ENCODE results near the gene OOEP. TPM values are rescaled to one million over a fixed set of nuclear protein-coding genes. Genes with fewer than 3 reads are reported as not detected.
A peak's percentile ranks its signal among the peaks of the same experiment; 100 is the strongest.
"Not testable (repeated sequence)": the region's sequence is repeated elsewhere in the genome, so short reads cannot be mapped to it uniquely, and the experiment has no call there.

OOEP gene
- total RNA-seq: not detected

DNA sequence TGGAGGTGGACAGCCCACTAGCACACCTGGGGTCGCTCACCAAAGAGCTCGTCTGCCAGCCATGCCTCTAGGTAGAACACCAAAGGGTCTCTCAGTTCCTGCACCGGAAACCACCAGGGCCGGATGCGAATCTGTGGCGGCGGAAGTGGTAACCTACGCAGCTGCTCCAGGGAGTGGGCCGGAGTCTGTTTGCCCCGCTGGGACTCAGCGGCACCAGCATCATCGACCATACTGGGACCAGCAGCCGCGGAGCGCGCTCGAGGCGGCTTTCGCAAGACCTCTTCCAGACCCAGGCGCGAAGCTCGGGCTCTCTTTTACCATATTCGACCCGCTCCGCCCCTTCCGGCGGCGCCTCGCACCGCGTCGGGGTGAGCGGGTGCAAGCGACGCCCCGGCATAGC lies at the start of gene OOEP:
Gene OOEP, minus strand, starts transcription at position 335 of the 400 bp plus-strand sequence. Its CDS starts 105 bp downstream, at position 230.
- no peak within 1 kb of the TSS for H3K4me3 Mint-ChIP-seq
- no peaks in the 10 kb centered on the region for H3K36me3 Mint-ChIP-seq
- no peak within 1 kb of the TSS for H3K27ac Mint-ChIP-seq
- H3K9me3 Mint-ChIP-seq: peaks cover 2% of the 10 kb centered on the region
- H3K4me1 Mint-ChIP-seq: no peaks in the 10 kb centered on the region
- DNase-seq: no peak
- H3K27me3 Mint-ChIP-seq: no peaks in the 10 kb centered on the region

DNA sequence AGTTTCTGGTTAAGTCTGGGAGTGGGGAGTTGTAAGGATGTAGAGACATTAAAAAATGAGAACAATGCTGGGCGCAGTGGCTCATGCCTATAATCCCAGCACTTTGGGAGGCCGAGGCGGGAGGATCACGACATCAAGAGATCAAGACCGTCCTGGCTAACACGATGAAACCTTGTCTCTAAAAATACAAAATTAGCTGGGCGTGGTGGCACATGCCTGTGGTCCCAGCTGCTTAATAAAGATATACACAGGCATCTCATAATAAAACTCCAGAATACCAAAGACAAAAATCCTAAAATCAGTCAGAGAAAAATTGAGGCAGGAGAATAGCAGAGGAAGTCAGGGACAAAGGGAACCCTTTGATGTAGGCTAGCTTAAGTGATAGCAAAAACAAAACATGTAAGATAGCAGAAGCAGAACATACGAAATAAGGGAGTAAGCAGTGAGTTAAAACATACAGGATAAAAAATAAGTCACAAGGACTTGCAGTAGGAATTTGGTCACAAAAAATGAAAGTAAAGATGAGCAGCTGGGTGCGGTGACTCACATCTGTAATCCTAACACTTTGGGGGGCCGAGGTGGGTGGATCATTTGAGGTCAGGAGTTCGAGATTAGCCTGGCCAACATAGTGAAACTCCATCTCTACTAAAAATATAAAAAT lies 48.5 kb upstream of the OOEP start:
- Mint-ChIP-seq H3K36me3 (peaks cover 29% of the 10 kb centered on the region), H3K4me1 (peaks cover 16% of the 10 kb centered on the region), H3K4me3 (no peak overlapping the region), H3K27ac (no peak overlapping the region), H3K9me3 (no peaks in the 10 kb centered on the region), H3K27me3 (no peaks in the 10 kb centered on the region)
- DNase-seq: peak; percentile 13

DNA sequence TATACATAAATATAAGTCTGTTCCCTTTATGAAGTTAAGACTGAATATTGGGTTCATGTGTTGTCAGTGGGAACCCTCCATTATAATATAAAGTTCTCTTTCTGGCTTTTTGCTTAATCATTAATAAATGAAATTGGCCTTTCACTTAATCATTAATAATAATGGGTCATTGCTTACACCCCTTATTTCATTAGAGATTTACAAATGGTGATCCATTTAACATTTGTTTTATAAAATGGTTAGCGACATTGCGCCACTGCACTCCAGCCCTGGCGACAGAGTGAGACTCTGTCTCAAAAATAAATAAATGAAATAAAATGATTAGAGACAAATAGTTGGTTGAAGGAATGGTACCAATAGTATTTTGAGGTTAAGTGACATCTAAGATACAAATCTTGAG lies 43.4 kb upstream of the OOEP start:
- Mint-ChIP-seq H3K27ac (no peak overlapping the region), H3K4me3 (no peak overlapping the region), H3K9me3 (no peaks in the 10 kb centered on the region), H3K36me3 (peaks cover 12% of the 10 kb centered on the region), H3K27me3 (no peaks in the 10 kb centered on the region), H3K4me1 (no peaks in the 10 kb centered on the region)
- no peak for DNase-seq

DNA sequence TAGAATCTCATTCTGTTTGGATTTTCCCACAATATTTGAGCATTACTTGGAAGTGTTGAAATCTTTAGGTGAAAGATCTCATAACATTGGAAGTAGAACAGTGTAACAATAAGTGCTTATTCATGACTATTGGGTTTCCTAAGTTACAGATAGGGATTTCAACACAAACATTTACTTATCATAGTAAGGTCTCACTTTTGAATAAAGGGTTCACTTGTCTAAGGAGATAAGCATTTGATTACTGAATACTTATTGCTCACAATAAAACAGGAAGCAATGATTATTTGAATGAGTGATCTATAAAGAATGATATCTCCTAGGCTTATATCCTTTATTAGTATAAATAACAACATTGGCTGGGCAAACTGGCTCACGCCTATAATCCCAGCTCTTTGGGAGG lies 39.7 kb upstream of the OOEP start:
- no peaks in the 10 kb centered on the region for H3K9me3 Mint-ChIP-seq
- H3K27me3 Mint-ChIP-seq: no peaks in the 10 kb centered on the region
- DNase-seq: no peak
- no peak overlapping the region for H3K27ac Mint-ChIP-seq
- H3K4me1 Mint-ChIP-seq: no peaks in the 10 kb centered on the region
- no peak overlapping the region for H3K4me3 Mint-ChIP-seq
- no peaks in the 10 kb centered on the region for H3K36me3 Mint-ChIP-seq

DNA sequence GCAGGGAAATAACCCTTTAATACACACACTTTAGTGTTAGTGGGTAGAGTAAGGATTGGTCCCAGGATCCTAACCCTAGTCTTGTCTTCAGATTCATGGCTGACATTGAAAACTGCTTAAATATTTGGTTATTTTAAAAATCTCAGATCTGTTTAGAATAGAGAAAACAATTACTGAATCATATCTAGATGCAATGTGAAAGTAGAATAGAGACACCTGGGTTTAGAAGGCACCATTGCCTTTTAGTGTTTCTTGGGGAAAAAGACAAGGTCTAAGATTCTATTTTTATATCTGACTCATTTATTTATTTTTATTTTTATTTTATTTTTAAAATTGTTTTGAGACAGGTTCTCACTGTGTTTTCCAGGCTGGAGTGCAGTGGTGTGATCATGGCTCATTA lies 31.0 kb upstream of the OOEP start:
- no peaks in the 10 kb centered on the region for H3K36me3 Mint-ChIP-seq
- H3K4me3 Mint-ChIP-seq: no peak overlapping the region
- no peaks in the 10 kb centered on the region for H3K9me3 Mint-ChIP-seq
- no peak overlapping the region for H3K27ac Mint-ChIP-seq
- DNase-seq: no peak
- H3K4me1 Mint-ChIP-seq: no peaks in the 10 kb centered on the region
- no peaks in the 10 kb centered on the region for H3K27me3 Mint-ChIP-seq

DNA sequence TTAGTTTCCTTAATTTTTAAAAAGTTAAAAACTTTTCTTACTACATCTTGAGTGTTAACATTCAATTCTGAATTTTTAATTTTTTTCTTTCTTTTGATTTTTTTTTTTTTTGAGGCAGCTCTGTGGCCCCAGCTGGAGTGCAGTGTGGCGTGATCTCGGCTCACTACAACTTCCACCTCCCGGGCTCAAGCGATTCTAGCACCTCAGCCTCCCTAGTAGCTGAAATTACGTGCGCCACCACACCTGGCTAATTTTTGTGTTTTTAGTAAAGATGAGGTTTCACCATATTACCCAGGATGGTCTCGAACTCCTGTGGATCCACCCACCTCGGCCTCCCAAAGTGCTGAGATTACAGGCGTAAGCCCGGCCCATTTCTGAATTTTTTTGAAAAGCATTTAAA lies 26.2 kb upstream of the OOEP start:
- H3K27me3 Mint-ChIP-seq: peaks cover 7% of the 10 kb centered on the region

DNA sequence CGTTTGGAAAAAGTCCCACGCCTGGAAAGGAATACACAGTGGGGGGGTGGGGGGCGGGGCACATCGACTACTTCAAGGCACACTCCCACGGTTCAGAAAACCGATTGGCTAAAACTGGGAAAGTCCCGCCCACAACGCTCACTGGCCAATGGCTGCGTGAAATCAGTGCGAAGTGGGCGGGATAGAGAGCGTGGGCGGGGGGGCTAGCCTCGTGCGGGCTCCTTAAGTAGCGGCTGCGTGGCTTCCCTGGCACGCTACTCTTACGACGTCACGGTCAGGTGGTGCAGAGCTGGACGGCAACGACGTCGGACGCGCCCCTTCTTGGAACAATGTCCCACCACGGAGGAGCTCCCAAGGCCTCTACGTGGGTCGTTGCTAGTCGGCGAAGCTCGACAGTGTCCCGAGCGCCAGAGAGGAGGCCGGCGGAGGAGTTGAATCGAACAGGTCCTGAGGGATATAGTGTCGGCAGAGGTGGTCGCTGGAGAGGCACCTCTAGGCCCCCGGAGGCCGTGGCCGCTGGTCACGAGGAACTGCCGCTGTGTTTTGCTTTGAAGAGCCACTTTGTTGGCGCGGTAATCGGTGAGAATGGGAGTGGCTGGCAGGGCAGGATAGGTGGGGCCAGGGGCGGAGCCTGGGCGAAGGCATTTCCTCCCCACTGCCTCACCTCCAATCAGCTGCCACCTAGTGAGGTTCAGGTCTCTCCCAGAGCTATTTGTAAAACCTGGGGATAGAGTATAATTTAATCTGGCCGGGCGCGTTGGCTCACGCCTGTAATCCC lies 25.1 kb upstream of the OOEP start, which contains the start of gene DDX43:
Gene DDX43, plus strand, starts transcription at position 252 of the 778 bp plus-strand sequence. Its CDS starts 78 bp downstream, at position 330.
- Mint-ChIP-seq H3K27me3 (peaks cover 7% of the 10 kb centered on the region), H3K27ac (peak within 1 kb of the TSS; percentile 79), H3K36me3 (no peaks in the 10 kb centered on the region), H3K4me3 (peak within 1 kb of the TSS; percentile 71), H3K9me3 (no peaks in the 10 kb centered on the region), H3K4me1 (peaks cover 12% of the 10 kb centered on the region)
- DNase-seq: peak; percentile 49

More for the DNA sequence above, 26.2 kb upstream of the OOEP start:
- H3K9me3 Mint-ChIP-seq: no peaks in the 10 kb centered on the region
- H3K4me1 Mint-ChIP-seq: peaks cover 12% of the 10 kb centered on the region
- no peak overlapping the region for H3K4me3 Mint-ChIP-seq
- DNase-seq: no peak
- H3K36me3 Mint-ChIP-seq: no peaks in the 10 kb centered on the region
- no peak overlapping the region for H3K27ac Mint-ChIP-seq

DNA sequence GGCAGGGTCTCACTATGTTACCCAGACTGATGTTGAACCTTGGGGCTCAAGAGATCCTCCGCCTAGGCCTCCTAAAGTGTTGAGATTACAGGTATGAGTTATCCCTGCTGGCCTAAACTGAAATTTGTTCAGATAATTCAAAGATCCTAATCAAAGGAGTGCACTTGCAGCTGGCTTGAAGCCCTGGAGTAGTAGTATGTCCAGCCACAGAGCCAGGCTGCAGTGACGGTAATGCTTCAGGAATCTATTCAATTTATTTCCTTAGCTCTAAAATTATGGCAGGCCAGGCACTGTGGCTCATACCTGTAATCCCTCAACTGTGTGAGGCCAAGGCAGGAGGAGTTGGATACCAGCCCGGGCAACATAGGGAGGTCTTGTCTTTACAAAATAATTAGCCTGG lies 23.6 kb upstream of the OOEP start:
- Mint-ChIP-seq H3K4me3 (no peak overlapping the region), H3K27ac (no peak overlapping the region), H3K4me1 (peaks cover 18% of the 10 kb centered on the region), H3K27me3 (peaks cover 7% of the 10 kb centered on the region), H3K36me3 (no peaks in the 10 kb centered on the region), H3K9me3 (no peaks in the 10 kb centered on the region)
- DNase-seq: no peak

DNA sequence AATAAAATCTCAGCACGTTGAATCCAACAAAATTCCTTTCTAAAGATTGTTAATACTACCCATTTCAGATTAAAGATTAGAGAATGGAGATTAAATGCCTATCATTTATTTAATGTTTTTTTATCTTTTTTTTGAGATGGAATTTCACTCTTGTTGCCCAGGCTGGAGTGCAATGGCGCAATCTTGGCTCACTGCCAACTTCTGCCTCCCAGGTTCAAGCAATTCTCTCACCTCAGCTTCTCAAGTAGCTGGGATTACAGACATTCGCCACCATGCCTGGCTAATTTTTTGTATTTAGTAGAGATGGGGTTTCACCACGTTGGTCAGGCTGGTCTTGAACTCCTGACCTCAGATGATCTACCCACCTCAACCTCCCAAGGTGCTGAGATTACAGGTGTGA lies 22.5 kb upstream of the OOEP start:
- not testable (repeated sequence) for DNase-seq, H3K4me3 Mint-ChIP-seq, H3K9me3 Mint-ChIP-seq, H3K27ac Mint-ChIP-seq, H3K36me3 Mint-ChIP-seq
- peaks cover 11% of the 10 kb centered on the region for H3K27me3 Mint-ChIP-seq
- peaks cover 18% of the 10 kb centered on the region for H3K4me1 Mint-ChIP-seq

DNA sequence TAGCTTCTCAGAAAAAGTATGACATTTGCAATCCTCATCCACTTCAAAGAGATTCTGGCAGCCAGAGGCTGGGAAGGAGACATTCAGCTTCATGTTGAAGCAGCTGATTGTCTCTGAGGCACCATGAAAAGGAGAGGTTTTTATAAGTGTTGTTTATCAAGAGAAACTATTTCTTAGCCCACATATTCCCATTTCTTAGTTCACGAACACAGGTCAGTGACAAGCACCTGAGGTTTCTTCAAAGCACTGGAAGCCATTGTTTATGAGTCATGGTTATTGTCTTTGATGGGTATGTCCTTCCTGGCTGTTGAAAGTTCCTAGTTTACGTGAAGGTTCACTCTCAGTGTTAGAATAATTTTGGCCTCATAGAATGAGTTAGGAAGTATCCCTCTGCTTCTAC lies 22.0 kb upstream of the OOEP start:
- no peak overlapping the region for H3K4me3 Mint-ChIP-seq
- H3K4me1 Mint-ChIP-seq: peaks cover 18% of the 10 kb centered on the region
- peaks cover 11% of the 10 kb centered on the region for H3K27me3 Mint-ChIP-seq
- DNase-seq: no peak
- no peak overlapping the region for H3K27ac Mint-ChIP-seq
- no peaks in the 10 kb centered on the region for H3K36me3 Mint-ChIP-seq
- H3K9me3 Mint-ChIP-seq: no peaks in the 10 kb centered on the region

DNA sequence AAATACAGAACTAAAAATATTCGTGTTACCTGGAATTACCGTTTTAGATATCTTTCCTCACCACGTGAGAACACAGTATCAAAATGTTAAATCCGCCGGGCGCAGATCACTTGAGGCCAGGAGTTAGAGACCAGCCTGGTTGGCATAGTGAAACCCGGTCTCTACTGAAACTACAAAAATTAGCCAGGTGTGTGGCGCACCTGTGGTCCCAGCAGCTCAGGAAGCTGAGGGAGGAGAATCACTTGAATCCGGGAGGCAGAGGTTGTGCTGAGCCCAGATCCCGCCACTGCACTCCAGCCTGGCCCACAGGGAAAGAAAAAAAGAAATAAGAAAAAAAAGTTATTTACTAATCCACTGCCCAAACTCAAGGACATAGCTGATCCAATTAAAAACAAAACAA lies 20.2 kb upstream of the OOEP start:
- Mint-ChIP-seq H3K4me3 (no peak overlapping the region), H3K36me3 (no peaks in the 10 kb centered on the region), H3K27ac (no peak overlapping the region), H3K9me3 (no peaks in the 10 kb centered on the region), H3K4me1 (peaks cover 18% of the 10 kb centered on the region), H3K27me3 (peaks cover 11% of the 10 kb centered on the region)
- DNase-seq: no peak

DNA sequence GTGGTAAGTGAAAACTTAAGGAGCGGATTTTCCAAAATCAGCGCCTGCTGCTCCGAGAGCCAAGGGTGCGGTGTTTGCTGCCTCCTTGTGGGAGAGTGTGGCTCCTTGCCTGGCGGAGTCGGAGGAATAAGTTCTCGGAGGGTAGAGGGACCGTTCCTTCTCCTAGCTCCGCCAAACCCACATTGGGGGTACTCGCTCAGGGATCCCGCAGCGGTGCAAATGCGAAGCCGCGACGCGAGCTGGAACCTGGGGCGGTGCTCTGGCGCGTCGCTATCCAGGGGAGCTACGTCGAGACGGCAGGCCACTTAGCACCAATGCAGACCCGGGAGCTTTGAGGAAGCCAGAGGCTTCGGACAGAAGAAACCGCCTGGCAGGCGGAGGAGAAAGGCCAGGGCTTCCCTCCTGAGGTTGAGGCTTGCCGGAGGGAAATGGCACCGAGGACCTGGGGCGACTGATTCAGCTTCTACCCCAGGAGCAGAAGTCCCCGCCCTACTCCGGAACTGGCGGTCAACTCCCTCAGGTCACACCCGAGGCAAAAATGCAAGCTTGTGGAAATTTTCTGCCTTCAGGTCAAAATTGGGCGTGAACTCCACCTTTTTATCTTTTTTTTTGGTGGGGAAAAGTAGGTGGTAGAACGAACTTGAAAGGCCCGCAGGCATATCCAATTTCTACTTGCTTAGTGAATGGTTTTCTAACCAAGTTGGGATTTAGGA lies 19.3 kb upstream of the OOEP start:
- H3K9me3 Mint-ChIP-seq: no peaks in the 10 kb centered on the region
- peaks cover 11% of the 10 kb centered on the region for H3K27me3 Mint-ChIP-seq
- peak overlapping the region; percentile 77 for H3K4me3 Mint-ChIP-seq
- H3K4me1 Mint-ChIP-seq: peaks cover 18% of the 10 kb centered on the region
- H3K36me3 Mint-ChIP-seq: no peaks in the 10 kb centered on the region
- peak; percentile 55 for DNase-seq
- H3K27ac Mint-ChIP-seq: no peak overlapping the region

DNA sequence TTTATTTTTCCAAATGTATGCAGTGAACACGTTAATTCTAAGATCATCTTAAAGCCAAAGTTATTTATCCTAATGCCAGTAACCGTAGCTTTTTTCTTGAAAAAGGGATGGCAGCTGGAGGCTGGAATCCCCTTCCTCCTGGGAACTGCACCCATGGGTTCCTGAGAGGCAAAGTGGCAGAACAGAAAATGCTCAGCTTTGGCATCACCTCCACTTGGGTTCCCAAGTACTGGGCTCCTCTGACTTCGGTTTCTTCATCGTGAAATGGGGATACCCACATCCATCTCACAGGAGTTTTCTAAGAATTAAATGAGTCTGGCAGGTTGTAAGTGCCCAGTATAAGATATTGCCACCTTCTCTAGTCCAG lies 18.7 kb upstream of the OOEP start:
- DNase-seq: no peak
- Mint-ChIP-seq H3K27me3 (peaks cover 11% of the 10 kb centered on the region), H3K36me3 (no peaks in the 10 kb centered on the region), H3K9me3 (no peaks in the 10 kb centered on the region), H3K27ac (no peak overlapping the region), H3K4me1 (peaks cover 18% of the 10 kb centered on the region), H3K4me3 (peak overlapping the region; percentile 77)

DNA sequence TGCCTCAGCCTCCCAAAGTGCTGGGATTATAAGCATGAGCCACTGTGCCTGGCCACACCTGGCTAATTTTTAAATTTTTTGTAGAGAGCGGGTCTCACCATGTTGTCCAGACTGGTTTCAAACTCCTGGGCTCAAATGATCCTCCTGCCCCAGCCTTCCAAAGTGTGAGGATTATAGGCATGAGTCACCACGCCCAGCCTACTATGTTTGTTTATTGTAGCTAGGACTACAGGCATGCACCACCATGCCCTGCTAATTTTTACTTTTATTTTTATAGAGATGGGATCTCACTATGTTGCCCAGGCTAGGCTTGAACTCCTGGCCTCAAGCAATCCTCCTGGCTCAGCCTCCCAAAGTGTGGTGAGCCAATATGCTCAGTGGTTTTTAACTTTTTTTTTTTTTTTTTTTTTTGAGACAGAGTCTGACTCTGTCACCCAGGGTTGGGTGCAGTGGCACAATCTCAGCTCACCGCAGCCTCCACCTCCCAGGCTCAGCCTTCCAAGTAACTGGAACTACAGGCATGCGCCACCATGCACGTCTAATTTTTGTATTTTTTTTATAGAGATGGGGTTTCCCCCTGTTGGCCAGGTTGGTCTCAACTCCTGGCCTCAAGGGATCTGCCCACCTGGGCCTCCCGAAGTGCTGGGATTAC lies 12.9 kb upstream of the OOEP start:
- DNase-seq: no peak
- H3K4me3 Mint-ChIP-seq: no peak overlapping the region
- H3K36me3 Mint-ChIP-seq: no peaks in the 10 kb centered on the region
- no peaks in the 10 kb centered on the region for H3K4me1 Mint-ChIP-seq
- H3K9me3 Mint-ChIP-seq: no peaks in the 10 kb centered on the region
- H3K27me3 Mint-ChIP-seq: no peaks in the 10 kb centered on the region
- no peak overlapping the region for H3K27ac Mint-ChIP-seq

DNA sequence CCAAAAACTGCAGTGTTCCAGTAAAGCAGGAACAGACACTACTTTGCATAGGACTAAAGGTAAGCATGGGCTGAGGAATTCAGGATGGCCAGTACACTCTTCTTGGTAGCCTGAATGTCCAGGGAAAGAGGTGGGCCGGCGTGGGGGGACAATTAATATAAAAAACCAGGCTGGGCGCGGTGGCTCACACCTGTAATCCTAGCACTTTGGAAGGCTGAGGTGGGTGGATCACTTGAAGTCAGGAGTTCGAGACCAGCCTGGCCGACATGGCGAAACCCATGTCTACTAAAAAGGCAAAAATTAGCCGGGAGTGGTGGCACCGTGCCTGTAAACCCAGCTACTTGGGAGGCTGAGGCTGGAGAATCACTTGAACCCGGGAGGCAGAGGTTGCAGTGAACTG lies 11.8 kb upstream of the OOEP start:
- not testable (repeated sequence) for DNase-seq, H3K27ac Mint-ChIP-seq, H3K36me3 Mint-ChIP-seq, H3K4me1 Mint-ChIP-seq, H3K9me3 Mint-ChIP-seq, H3K27me3 Mint-ChIP-seq, H3K4me3 Mint-ChIP-seq
